Measurements from ENCODE around the gene PHACTR1. TPM values are rescaled to one million over a fixed set of nuclear protein-coding genes. Genes with fewer than 3 reads are reported as not detected.

The PHACTR1 gene
- total RNA-seq, 1 experiment from 2014 or later: 0.05 TPM

DNA sequence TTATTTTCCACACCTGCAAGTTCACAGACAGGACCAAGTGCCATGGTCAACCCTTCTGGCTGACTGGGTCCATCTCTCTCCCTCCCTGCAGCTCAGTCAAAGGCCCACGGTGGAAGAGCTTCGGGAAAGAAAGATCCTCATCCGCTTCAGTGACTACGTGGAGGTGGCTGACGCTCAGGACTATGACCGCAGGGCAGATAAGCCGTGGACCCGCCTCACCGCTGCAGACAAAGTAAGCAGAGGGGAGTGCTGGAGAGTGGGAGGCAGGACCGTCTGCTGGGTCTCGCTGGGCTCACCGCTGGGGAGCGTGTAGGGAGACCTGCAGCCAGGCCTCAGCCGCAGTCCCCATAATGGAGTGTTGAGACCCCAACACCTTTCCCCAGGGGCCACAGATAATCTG lies 566.8 kb downstream of the PHACTR1 start:
- no TSS peak for BruUV-seq (replicated peaks)
- ChIA-PET CTCF (no interaction called here), POLR2A (no interaction called here)
- Histone ChIP-seq H3K4me3 (ENCODE audit: low read depth in 2 of 2, low read length in 2 of 2) (no peak overlapping the region), H3K27me3 (ENCODE audit: control insufficient read depth, insufficient read depth, low read length) (no peaks in the 10 kb centered on the region), H3K9me3 (ENCODE audit: control insufficient read depth, insufficient read depth, low read depth, low read length) (no peaks in the 10 kb centered on the region), H3K4me1 (ENCODE audit: control insufficient read depth, insufficient read depth, low read length) (no peaks in the 10 kb centered on the region), H3K27ac (ENCODE audit: low read length) (no peak overlapping the region), H3K36me3 (ENCODE audit: control insufficient read depth, insufficient read depth, low read length) (no peaks in the 10 kb centered on the region)
- intact Hi-C loops (cut with micrococcal nuclease; ENCODE audit: unreplicated experiment) (no loop called here), in situ Hi-C loops (cut with HindIII; ENCODE audit: low pct_unique_long_range_greater_than_20kb, low sequenced_read_pairs) (no loop called here)
- TF ChIP-seq, protein P1, sequence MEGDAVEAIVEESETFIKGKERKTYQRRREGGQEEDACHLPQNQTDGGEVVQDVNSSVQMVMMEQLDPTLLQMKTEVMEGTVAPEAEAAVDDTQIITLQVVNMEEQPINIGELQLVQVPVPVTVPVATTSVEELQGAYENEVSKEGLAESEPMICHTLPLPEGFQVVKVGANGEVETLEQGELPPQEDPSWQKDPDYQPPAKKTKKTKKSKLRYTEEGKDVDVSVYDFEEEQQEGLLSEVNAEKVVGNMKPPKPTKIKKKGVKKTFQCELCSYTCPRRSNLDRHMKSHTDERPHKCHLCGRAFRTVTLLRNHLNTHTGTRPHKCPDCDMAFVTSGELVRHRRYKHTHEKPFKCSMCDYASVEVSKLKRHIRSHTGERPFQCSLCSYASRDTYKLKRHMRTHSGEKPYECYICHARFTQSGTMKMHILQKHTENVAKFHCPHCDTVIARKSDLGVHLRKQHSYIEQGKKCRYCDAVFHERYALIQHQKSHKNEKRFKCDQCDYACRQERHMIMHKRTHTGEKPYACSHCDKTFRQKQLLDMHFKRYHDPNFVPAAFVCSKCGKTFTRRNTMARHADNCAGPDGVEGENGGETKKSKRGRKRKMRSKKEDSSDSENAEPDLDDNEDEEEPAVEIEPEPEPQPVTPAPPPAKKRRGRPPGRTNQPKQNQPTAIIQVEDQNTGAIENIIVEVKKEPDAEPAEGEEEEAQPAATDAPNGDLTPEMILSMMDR (IDR thresholded peaks at IDR 0.05): no peak
- TF ChIP-seq SIN3A (IDR thresholded peaks at IDR 0.05; ENCODE audit: borderline replicate concordance, insufficient read depth, low read depth, low read length) (no peak), POLR2AphosphoS5 (IDR thresholded peaks at IDR 0.05; ENCODE audit: low read depth, low read length) (no peak), TCF7L2 (IDR thresholded peaks at IDR 0.05; ENCODE audit: low read depth, low read length) (no peak)
- TF ChIP-seq, protein P2, sequence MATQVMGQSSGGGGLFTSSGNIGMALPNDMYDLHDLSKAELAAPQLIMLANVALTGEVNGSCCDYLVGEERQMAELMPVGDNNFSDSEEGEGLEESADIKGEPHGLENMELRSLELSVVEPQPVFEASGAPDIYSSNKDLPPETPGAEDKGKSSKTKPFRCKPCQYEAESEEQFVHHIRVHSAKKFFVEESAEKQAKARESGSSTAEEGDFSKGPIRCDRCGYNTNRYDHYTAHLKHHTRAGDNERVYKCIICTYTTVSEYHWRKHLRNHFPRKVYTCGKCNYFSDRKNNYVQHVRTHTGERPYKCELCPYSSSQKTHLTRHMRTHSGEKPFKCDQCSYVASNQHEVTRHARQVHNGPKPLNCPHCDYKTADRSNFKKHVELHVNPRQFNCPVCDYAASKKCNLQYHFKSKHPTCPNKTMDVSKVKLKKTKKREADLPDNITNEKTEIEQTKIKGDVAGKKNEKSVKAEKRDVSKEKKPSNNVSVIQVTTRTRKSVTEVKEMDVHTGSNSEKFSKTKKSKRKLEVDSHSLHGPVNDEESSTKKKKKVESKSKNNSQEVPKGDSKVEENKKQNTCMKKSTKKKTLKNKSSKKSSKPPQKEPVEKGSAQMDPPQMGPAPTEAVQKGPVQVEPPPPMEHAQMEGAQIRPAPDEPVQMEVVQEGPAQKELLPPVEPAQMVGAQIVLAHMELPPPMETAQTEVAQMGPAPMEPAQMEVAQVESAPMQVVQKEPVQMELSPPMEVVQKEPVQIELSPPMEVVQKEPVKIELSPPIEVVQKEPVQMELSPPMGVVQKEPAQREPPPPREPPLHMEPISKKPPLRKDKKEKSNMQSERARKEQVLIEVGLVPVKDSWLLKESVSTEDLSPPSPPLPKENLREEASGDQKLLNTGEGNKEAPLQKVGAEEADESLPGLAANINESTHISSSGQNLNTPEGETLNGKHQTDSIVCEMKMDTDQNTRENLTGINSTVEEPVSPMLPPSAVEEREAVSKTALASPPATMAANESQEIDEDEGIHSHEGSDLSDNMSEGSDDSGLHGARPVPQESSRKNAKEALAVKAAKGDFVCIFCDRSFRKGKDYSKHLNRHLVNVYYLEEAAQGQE (IDR thresholded peaks at IDR 0.05; ENCODE audit: insufficient read depth in 1 of 2, low read depth in 2 of 2, low read length in 1 of 2): no peak
- DNase-seq (ENCODE audit: low read depth, low spot score) (no peak), ATAC-seq (no peak)

DNA sequence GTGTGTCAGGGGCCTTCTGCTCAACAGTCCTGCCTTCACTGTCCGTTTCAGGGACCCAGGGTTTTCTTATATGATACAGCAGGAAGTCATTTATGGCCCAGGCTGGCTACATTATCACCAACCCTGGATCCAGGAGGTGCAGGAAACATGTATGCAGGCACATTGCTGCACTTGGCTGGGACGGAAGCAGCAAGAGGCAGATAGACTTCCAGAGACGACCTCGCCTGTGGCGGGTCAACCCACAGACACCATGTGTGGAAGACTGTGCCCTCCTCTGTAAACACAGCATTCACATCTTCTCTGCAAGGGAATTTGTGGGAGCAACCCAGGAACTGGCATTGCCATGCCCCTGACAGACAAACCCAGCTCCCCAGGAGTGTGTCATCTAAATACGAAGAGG lies 568.1 kb downstream of the PHACTR1 start:
- Histone ChIP-seq H3K27ac (ENCODE audit: low read length) (no peak overlapping the region), H3K4me1 (ENCODE audit: control insufficient read depth, insufficient read depth, low read length) (no peaks in the 10 kb centered on the region), H3K36me3 (ENCODE audit: control insufficient read depth, insufficient read depth, low read length) (no peaks in the 10 kb centered on the region), H3K27me3 (ENCODE audit: control insufficient read depth, insufficient read depth, low read length) (no peaks in the 10 kb centered on the region), H3K9me3 (ENCODE audit: control insufficient read depth, insufficient read depth, low read depth, low read length) (no peaks in the 10 kb centered on the region), H3K4me3 (ENCODE audit: low read depth in 2 of 2, low read length in 2 of 2) (no peak overlapping the region)
- CTCF ChIA-PET: no interaction called here
- intact Hi-C loops (cut with micrococcal nuclease; ENCODE audit: unreplicated experiment) (no loop called here), in situ Hi-C loops (cut with HindIII; ENCODE audit: low pct_unique_long_range_greater_than_20kb, low sequenced_read_pairs) (no loop called here)
- POLR2A ChIA-PET: no interaction called here
- TF ChIP-seq SIN3A (IDR thresholded peaks at IDR 0.05; ENCODE audit: borderline replicate concordance, insufficient read depth, low read depth, low read length): no peak
- TF ChIP-seq POLR2AphosphoS5 (IDR thresholded peaks at IDR 0.05; ENCODE audit: low read depth, low read length): no peak
- TF ChIP-seq, protein P1 (IDR thresholded peaks at IDR 0.05): no peak
- TF ChIP-seq TCF7L2 (IDR thresholded peaks at IDR 0.05; ENCODE audit: low read depth, low read length): no peak
- TF ChIP-seq, protein P2 (IDR thresholded peaks at IDR 0.05; ENCODE audit: insufficient read depth in 1 of 2, low read depth in 2 of 2, low read length in 1 of 2): no peak
- ATAC-seq: no peak
- DNase-seq (ENCODE audit: low read depth, low spot score): no peak
- BruUV-seq (replicated peaks): no TSS peak
